GM12891 (cell line): Measurements from ENCODE around the gene LSG1. TPM values are rescaled to one million over a fixed set of nuclear protein-coding genes. Genes with fewer than 3 reads are reported as not detected.
A peak's percentile ranks its signal among the peaks of the same experiment; 100 is the strongest.

Experiments
- DNase-seq: peaks from one replicate; pipeline ENCODE4 v3.0.0; 2011; ENCODE audit warnings: low spot score; ENCODE audit not compliant: insufficient read length
- FAIRE-seq: peaks from 2 replicates; lab custom pipeline; 2011; peaks lifted over from hg19 to GRCh38; lab: Jason Lieb, UNC
- PAX5 ChIP-seq: IDR thresholded peaks from 2 replicates; pipeline ENCODE4 v1.6.1; 2011; ENCODE audit warnings: low read length, moderate library complexity, mild to moderate bottlenecking; ENCODE audit not compliant: insufficient read depth, severe bottlenecking
- POLR2A ChIP-seq: IDR thresholded peaks from 2 replicates; pipeline ENCODE4 v1.6.1; 2011; ENCODE audit warnings: low read depth, low read length, control low read depth
- POLR2AphosphoS5 ChIP-seq: IDR thresholded peaks from 2 replicates; pipeline ENCODE4 v1.6.1; 2011; ENCODE audit warnings: low read depth, low read length, control low read depth
- POU2F2 ChIP-seq: IDR thresholded peaks from 2 replicates; pipeline ENCODE4 v1.6.1; 2011; ENCODE audit warnings: low read depth, mild to moderate bottlenecking, control low read depth, low read length, moderate library complexity
- SPI1 ChIP-seq: IDR thresholded peaks from 2 replicates; pipeline ENCODE4 v1.6.1; 2011; ENCODE audit warnings: low read depth, low read length, control low read depth
- TAF1 ChIP-seq: IDR thresholded peaks from 2 replicates; pipeline ENCODE4 v1.6.1; 2011; ENCODE audit warnings: low read depth, low read length, control low read depth
- polyA plus RNA-seq: library from polyadenylated mRNA; unstranded; fragments of >200 nt; gene quantifications from one replicate; pipeline ENCODE4 v1.2.1, GENCODE V29; 2012; ENCODE audit warnings: low read depth, missing spikeins, inconsistent platforms; ENCODE audit not compliant: missing spikeins

The LSG1 gene
- 21.1 TPM for polyA plus RNA-seq

GRCh38 chr3:194671900-194672808, at the start of gene LSG1:
Gene LSG1, minus strand, starts transcription at chr3:194672191. Its CDS starts 29 bp downstream, at chr3:194672162.
- DNase-seq (peak; percentile 66), FAIRE-seq (peak; percentile 92)
- peak; percentile 89 for TF ChIP-seq POU2F2
- TF ChIP-seq PAX5, result no peak
- 0 out of 2 replicates have a peak, but pooled peaks have one; percentile 37 for TF ChIP-seq SPI1
- peak; percentile 60 for TF ChIP-seq POLR2A
- peak; percentile 75 for TF ChIP-seq POLR2AphosphoS5
- TF ChIP-seq TAF1, result peak; percentile 27

- no peak for DNase-seq
- no peak for FAIRE-seq
- TF ChIP-seq POU2F2 (no peak), TAF1 (no peak), PAX5 (no peak), POLR2A (no peak), POLR2AphosphoS5 (no peak), SPI1 (no peak)
Observed at GRCh38 chr3:194720048-194720447, 48.1 kb upstream of the LSG1 start.

- no peak for DNase-seq
- FAIRE-seq, result no peak
- no peak for TF ChIP-seq SPI1
- TF ChIP-seq TAF1, result no peak
Observed at GRCh38 chr3:194718079-194718478, 46.1 kb upstream of the LSG1 start.

GRCh38 chr3:194715022-194715800, 43.2 kb upstream of the LSG1 start:
- FAIRE-seq (no peak), DNase-seq (no peak)
- TF ChIP-seq TAF1 (no peak), PAX5 (no peak), POLR2AphosphoS5 (no peak), POLR2A (no peak), POU2F2 (no peak), SPI1 (no peak)

GRCh38 chr3:194714564-194714963, 42.6 kb upstream of the LSG1 start:
- FAIRE-seq, result no peak

GRCh38 chr3:194714137-194714455, 42.1 kb upstream of the LSG1 start:
- TF ChIP-seq TAF1, result no peak
- no peak for TF ChIP-seq PAX5
- TF ChIP-seq POLR2A, result no peak
- no peak for TF ChIP-seq SPI1
- no peak for TF ChIP-seq POLR2AphosphoS5
- no peak for TF ChIP-seq POU2F2
- no peak for FAIRE-seq

More at GRCh38 chr3:194714564-194714963, 42.6 kb upstream of the LSG1 start:
- no peak for TF ChIP-seq SPI1
- no peak for TF ChIP-seq POLR2AphosphoS5
- TF ChIP-seq TAF1, result no peak
- no peak for TF ChIP-seq POU2F2
- TF ChIP-seq POLR2A, result no peak
- no peak for TF ChIP-seq PAX5
- DNase-seq, result no peak

GRCh38 chr3:194713299-194714136, 41.5 kb upstream of the LSG1 start:
- no peak for FAIRE-seq

More at GRCh38 chr3:194714137-194714455, 42.1 kb upstream of the LSG1 start:
- DNase-seq, result no peak

GRCh38 chr3:194711913-194712312, 39.9 kb upstream of the LSG1 start:
- no peak for DNase-seq
- no peak for TF ChIP-seq PAX5
- no peak for TF ChIP-seq POU2F2
- TF ChIP-seq TAF1, result no peak
- TF ChIP-seq SPI1, result no peak
- no peak for TF ChIP-seq POLR2A
- no peak for TF ChIP-seq POLR2AphosphoS5
- FAIRE-seq, result no peak

More at GRCh38 chr3:194713299-194714136, 41.5 kb upstream of the LSG1 start:
- TF ChIP-seq POLR2AphosphoS5 (no peak), PAX5 (no peak), POLR2A (no peak), POU2F2 (no peak), TAF1 (no peak), SPI1 (no peak)
- no peak for DNase-seq
